ENCODE results near the gene NTN1.
"Not testable (repeated sequence)": the region's sequence is repeated elsewhere in the genome, so short reads cannot be mapped to it uniquely, and the experiment has no call there.

Gene NTN1

DNA sequence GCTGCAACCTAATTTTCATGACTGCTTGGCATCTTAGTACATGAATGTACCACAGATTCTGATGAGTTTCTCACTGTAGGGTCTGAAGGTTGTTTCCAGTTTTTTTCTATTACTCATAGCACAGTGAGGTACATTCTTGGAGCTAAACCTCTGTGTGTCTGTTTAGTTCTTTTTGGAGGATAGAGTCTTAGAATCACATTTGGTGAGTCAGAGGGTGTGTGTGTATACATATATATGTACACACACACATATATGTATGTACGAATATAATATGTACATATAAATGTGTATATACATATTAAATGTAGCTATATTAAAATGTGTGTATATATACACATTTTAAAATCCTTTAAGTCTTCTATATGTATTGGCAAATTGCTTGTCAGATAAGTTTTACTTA is 72.9 kb downstream of the NTN1 start:
- DNase-seq = no peak

- DNase-seq = no peak
These were observed 74.1 kb downstream of the NTN1 start for GRCh38 chr17:9095390-9095789.

DNA sequence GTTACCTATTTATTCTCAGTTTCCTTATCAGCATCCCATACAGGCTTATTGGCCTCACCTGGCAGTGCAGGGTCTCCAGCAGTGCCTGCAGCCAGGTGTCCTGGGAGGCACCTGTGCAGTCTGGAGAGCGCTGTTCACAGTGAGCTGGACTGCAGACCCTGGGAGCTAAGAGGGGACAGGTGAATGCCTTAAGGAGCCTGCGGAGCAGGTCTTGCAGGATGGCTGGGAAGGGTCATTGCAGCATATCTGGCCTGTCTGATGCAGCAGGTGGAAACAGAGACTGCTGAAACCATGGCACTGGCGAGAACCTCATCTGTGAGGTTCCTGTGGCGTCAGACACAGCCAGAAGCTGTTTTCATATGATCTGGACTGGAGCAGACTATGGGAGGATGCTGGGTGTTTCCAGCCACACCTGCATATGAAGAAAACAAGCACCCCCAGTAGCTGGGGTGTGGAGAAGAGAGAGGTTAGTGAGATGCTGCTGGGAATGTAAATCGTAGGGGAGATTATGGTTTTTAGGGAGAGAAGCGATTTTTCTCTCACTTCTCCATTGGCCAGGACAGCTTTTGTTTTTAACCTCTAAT is 77.0 kb downstream of the NTN1 start:
- DNase-seq = no peak

- no peak for DNase-seq
These were observed 80.0 kb downstream of the NTN1 start for GRCh38 chr17:9101356-9101755.

DNA sequence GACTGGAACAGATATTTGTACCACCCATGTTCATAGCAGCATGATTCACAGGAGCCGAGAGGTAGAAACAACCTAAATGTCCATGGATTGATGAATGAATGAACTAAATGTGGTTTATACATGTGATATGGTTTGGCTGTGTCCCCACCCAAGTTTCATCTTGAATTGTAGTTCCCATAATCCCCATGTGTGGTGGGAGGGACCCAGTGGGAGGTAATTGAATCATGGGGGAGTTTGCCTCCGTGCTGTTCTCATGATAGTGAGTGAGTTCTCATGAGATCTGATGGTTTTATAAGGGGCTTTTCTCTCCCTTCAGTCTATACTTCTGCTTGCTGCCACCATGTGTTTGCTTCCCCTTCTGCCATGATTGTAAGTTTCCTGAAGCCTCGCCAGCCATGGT is 81.9 kb downstream of the NTN1 start:
- DNase-seq = not testable (repeated sequence)

DNA sequence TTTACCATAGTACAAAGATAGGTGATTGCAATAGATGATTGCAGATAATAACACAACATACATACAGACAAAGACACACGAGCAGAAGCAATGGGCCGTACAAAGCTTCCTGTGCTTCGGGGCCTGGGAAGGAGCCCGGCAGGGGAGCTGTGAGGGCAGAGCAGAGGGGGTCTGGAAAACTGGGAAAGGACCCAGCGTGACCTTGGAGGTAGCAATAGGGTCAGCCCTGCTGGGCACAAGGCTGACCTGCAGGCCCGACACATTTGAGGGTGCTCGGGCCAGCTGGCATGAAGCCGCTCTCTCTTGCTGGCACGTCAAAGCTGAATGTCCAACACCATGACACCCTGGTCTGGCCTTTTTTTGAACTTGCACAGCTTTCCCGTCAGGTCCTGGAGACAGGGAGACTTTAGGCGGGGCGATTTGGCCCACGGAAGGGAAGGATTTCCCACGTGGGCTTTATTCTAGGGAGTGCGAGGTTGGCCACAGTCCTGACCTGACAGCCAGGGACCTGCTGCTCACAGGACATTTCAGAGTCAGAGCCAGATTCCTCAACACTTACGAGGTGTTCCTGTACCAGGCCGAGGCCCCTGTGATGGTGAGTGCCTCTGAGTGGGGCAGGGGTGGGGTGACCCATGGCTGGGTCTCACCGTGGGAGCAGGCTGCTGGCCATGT is 83.2 kb downstream of the NTN1 start:
- DNase-seq = no peak

DNA sequence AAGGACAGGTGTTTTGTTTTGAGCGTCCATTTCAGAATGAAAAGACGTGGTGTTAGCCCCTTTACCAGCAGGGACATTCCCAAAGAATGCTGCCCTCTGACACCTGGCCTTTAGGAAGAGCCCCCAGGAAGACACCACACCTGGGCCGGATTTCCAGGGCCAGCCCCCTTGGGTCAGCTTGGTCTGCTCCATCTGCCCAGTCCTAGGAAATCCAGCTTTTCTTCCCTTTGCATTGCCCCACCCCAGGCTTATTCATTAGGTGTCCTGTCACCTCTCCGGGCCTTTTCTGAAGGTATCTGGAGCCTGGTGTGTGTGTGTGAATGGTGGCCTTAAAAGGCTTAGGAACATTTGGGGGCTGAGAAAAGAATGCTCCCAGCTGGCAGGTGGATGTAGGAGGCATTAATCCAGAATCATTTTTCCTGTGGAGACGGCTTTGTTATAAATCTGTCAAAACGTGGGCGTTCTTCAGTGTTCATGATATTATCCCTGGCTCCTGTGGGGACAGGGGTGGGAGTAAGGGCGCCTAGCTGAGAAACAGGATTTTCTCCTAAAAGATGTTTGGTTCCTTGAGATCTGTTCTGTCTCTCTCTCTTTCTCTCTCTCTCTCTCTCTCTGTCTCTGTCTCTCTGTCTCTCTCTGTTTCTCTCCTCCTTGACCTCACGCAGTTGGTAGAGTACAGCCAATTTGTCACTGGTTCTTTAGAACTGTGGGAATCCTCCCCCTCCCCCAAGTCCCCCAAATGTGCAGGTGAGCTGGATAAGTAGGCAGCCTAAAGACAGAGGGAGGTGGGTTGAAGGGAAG is 84.0 kb downstream of the NTN1 start:
- no peak for DNase-seq

- not testable (repeated sequence) for DNase-seq
These were observed 85.0 kb downstream of the NTN1 start for GRCh38 chr17:9106278-9106677.

DNA sequence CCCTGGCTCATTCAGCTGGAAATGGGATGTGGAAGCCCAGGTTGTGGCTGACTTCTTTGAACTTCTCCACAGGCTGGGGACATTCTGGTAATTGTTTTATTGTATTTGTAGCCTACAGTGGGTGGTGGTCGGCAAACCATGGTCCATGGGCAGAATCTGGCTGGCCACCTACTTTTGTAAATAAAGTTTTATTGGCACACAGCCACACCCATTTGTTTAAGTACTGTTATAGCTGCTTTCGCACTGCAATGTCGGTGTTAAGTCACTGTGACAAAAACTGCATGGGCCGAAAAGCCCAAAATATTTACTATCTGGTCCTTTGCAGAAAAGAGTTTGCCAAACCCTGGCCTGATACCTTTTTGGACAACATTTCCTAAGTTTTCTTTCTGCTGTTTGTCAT is 86.2 kb downstream of the NTN1 start:
- no peak for DNase-seq

- no peak for DNase-seq
These were observed 86.8 kb downstream of the NTN1 start for GRCh38 chr17:9108146-9108545.

- no peak for DNase-seq
These were observed 88.6 kb downstream of the NTN1 start for GRCh38 chr17:9109933-9110332.

DNA sequence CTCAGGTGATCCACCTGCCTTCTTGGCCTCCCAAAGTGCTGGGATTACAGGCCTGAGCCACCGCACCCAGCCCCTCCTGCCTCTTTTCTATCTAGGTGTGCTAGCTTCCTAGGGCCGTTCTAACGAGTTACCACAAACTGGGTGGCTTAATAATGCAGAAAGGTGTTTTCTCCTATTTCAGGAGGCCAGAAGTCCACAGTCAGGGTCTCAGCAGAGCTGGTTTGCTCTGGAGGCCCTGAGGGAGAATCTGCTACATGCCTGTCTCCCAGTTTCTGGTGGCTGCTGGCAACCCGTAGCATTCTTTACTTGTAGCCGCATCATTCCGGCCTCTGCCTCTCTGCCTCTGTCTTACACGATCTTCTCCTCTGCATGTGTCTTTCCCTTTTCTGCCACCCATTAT is 89.2 kb downstream of the NTN1 start:
- no peak for DNase-seq

DNA sequence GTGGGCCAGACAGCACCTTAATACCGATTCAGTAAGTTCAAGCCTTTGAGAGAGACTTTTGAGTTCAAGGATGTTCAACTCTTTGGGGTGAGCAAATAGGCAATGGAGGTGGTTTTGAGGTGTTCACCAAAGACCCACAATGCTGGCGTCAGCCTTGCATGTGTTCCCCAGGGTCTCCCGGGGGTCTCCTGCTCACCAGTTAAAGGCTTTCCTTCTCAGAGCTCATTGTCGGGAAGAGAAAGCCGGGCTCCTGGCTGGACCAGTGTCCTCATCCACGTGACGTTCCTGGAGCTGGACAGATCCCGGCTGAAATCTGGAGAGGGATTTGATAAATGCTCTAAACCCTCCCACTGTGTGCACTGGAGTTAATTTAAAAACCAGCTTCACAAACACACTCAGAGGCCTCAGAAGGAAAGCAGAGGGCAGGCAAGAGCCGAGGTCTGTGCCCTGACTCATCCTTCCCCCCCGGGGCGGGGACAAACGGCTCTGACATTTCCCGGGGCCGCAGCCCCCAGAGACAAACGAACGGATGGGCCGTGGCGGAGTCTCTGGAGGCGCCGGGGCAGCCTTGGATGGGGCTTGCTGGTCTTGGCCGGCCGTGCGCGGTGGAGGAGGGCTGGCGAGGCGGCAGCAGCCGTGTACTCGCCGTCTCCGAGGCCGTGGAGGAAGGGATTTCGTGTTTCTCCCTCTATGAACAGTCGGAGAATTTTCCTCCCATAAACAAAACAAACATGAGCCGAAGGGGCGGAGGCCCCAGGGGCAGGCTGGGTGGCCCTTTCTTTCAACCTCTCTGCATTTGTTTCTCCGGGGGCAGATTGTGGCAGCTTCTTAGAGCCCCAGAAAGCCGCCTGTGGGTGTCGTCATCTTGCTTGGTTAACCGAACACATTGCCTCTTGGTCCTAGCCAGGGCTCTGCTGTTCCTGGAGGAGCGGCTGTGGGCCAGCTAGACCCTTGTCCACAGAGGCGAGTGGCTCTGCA is 94.2 kb downstream of the NTN1 start:
- no peak for DNase-seq

DNA sequence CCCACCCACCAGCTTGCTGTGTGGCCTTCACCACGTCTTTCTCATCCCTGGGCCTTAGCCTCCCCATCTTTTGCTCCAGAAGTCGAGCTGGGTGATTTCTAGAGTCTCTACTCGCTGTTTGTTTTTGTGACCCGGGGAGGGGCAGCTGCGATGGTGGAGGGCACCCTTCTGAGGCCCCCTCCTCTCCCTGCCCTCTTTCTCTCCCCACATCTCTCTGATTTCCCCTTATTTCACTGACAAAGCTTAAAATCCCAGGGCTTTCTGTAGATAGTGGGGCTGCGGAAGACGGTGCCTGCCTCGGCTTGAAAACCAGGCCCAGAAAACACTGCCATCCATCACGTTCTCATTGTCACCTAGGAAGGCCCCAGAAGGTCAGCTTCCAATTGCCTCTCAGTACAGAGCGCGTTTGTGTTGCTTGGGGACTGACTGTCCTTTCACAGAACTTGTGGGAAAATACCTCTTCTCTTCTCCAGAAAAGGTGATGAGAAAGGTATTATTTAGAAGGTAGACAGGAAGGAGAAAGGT is 95.1 kb downstream of the NTN1 start:
- DNase-seq = no peak

- no peak for DNase-seq
These were observed 95.7 kb downstream of the NTN1 start for GRCh38 chr17:9116861-9117568.

DNA sequence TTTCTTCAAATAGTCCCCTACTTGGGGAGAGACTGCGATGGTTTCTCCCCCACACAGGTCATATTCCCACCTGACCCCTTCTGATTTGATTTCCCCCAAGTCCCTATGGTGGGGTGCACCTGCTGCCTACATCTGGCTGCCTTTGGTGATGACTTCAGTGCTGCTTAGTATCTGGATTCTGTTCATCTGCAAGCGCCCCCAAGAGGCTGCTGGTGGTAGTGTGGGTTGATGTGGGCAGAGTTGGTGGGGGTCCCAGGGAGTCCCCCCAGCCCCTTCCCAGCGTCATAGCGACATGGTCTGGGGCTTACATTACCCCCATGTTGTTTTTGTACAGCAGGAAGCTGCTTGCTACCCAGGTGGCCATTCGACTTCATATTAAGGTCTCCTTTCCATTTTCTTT is 99.2 kb downstream of the NTN1 start:
- no peak for DNase-seq

- DNase-seq = no peak
These were observed 100.0 kb downstream of the NTN1 start for GRCh38 chr17:9121186-9121820.

GRCh38 chr17:9123594-9124553 is 102.6 kb downstream of the NTN1 start:
- DNase-seq = no peak

DNA sequence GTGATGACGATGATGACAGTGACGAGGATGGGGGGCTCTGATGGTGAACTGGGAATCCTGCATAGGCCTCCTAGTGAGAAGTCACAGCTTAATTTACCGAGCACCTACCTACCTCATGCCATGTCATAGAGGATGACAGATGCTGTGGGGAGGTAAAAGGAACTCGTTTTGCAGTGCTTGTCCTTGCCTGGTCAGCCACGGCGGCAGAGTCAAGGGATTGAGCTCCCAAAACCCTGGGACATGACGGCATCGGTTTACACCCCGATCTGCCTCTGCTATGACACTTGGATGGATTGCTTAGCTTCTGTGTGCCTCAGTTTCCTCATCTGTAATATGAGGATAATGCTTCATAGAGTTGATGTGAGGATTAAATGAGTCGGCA is 103.2 kb downstream of the NTN1 start:
- no peak for DNase-seq

- no peak for DNase-seq
These were observed 104.4 kb downstream of the NTN1 start for GRCh38 chr17:9125722-9126121.
